TTC549 (cell line): ENCODE results near the gene DSCAML1.

Experiments
- FAIRE-seq: peaks from 2 replicates; lab custom pipeline; 2012; peaks lifted over from hg19 to GRCh38; lab: Jason Lieb, UNC

DSCAML1 gene

DNA sequence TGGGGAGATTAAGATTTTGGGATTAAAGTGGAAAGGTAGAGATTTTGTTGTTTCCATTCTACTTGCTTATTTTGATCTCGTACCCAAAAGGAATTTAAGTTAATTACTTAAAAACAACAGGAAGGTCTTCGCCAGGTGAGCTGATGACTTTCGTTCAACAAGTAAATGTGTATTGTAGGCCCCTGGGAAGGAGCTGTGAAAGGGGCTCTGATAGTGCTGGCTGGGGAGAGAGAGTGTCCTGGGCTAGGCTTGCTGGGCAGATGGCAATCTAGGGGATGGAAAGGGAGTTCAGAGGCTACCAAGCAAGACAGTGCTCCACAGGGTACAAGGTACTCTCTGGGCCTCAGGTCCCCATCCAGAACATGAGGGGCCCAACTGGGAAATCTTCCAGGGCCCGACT lies 279.9 kb downstream of the DSCAML1 start:
- no peak for FAIRE-seq

DNA sequence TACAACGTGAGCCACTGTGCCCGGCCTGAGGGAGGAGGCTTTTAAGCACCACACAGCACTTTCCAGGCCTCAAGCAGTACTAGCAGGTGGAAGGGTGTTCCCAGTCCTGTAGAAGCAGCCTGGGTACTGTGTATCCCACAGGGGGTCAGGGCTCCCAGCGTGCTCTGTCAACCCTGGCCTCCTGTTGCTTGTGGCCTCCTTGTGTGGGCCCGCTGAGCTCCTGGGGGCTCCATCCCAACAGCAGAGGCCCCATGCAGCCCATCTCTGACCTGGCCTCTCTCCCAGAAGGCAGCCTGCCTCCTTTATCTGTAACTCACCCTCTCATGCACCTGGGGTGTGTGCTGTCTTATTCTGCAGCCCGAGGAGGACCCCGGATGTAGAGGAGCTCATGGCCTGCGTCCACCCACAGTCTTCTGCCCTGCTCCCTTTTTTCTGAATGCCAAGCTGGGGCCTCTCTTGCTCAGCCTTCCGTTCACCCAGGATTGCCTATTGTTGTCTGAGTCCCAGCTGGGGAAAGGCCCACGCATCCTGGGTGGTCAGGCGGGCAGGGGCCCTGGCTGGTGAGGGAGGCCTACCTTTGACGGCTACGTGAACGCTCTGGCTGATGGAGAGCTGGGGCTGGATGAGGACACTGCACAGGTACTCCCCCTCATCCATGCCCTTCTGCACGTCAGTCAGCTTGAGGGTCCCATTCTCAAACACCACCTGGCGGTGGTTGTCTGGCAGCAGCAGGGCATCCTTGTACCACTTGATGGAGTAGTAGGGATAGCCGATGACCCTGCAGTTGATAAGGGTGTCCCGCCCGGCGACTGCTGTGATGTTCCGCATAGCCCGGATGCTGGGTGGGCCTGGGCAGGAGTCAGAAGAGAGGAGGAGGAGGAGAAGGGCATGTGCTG lies 280.9 kb downstream of the DSCAML1 start:
- no peak for FAIRE-seq

DNA sequence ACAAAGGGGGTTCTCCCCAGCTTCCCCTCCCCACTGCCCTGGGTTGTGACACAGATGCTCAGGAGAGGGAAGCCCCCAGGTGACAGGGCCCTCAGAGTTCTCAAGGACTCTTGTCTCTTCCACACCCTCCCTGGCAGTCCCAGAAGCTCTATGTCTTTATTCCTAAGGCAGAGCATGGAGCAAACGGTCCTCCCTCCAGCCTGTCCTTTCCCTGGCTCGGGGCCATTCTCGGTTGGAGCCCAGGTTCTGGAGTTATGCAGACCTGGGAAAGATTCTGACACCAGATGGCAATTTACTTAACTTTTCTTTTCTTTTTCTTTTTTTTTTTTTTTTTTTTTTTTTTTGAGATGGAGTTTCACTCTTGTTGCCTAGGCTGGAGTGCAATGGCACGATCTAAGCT lies 282.8 kb downstream of the DSCAML1 start:
- no peak for FAIRE-seq

DNA sequence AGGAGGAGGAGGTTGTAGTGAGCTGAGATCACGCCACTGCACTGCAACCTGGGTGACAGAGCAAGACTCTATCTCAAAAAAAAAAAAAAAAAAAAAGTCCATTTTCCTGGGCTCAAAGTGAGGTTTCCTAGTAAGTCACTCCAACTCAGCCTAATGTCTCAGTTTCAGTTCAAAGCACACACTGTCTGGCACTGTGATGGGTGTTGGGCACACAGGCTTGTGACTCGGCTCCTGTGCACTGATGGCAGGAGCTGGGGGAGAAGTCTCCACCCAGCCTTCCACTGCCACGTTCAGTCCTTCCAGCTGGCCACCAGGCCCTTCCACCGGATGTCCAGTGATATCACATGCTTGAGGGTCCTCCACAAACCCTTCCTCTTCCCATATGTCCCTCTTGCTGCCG lies 283.4 kb downstream of the DSCAML1 start:
- FAIRE-seq = no peak

DNA sequence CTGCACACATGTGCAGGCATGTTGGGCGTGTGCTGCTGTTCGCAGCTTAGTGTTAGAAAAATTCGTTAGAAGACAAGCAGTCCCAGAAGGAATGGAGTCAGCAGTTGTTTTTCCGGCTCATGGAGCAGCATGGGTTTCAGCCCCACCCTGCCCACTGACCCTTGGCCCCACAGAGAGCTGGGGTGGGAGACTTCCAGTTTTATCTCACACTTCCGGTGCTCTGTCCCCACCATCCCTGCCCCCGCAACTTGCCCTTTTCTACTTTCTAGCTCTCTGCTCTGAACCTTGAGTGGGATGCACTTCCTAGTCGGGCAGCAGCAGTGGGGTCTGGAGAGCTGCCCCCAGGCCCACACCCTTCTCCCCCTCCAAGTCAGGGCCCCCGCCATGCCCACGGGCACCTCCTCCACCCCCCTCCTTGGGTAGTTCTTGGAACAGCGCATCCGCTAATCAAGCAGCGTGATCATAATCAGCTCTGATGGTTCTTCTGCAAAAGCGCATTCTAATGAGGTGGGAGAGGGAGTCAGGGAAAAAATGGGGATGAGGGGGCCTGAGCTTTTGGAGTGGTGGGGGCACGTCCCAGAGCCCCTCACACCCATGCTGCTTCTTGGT lies 285.0 kb downstream of the DSCAML1 start:
- no peak for FAIRE-seq

DNA sequence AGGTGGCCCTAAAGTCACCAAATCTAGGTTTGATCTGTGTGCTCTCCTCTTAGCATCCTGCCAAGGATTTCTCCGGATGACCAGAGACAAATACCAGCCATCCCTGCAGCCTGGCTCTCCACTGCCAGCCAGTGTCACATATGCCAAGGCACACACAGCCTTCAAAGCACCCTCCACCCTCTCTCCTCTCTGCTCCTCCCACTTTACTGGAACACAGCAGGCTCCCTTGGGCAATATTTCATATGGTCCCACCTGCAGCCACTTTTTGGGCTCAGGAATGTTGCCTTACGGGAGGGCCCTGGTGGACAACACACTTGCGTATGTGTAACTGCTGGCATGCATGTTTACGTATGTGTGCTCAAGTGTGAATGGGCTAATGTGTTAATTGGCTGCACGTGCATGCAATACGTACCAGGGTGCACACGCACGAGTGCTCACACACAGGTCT lies 285.5 kb downstream of the DSCAML1 start:
- no peak for FAIRE-seq

DNA sequence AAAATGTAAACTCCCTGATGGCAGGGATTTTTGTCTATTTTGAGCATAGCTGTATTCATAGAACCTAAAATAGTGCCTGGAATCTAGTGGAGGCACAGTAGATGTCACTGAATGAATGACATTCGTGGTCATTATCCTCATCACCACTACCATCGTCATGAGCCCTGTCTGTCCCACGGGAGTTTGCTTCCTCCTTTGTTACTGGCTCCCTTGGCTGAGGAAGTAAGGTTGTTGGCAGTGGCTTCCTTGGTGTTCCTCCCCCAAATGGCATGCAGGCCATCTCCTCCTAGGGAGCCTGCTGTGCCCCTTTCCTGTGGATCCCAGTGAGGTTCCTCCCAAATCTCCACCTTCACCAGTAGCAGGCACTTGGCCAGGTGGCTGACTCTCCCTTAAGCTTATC lies 286.4 kb downstream of the DSCAML1 start:
- FAIRE-seq = no peak

DNA sequence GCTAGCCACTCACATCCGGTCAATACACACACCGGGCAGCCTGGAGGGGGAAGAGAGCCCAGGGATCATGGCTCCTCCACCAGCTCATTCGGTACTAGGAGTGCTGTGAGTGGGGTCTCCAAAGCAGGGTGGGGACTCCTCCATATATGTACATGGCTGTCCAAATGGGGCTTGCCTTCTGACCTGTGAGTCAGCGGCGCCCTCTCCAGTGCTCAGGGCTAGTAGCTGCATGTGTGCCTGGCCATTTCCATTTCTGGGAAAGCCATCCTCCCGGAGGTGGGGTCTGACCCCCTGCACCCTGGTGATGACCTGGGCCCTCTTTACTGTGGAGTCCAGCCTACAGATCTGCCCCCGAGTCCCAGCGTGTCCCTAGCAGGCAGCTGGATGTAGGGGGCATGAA lies 287.5 kb downstream of the DSCAML1 start:
- FAIRE-seq = no peak

DNA sequence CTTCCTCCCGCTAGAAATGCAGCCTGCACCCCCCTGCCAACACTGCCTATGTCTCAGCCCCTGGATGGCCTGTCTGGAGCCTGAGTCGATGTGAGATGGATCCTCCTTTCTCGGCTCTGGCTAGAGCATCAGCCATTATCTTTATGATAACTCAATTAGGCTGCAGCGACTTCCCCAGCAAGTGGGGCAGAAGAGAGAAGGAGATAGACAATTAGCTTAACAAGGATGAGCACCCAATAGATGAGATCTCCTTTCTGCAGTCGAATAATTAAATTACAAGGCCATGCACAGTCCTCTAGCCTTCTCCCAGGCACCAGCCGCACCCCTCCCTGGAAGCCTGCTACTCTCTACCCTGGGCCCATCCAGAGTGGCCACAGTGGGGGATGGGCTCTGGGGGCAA lies 290.0 kb downstream of the DSCAML1 start:
- FAIRE-seq = no peak

DNA sequence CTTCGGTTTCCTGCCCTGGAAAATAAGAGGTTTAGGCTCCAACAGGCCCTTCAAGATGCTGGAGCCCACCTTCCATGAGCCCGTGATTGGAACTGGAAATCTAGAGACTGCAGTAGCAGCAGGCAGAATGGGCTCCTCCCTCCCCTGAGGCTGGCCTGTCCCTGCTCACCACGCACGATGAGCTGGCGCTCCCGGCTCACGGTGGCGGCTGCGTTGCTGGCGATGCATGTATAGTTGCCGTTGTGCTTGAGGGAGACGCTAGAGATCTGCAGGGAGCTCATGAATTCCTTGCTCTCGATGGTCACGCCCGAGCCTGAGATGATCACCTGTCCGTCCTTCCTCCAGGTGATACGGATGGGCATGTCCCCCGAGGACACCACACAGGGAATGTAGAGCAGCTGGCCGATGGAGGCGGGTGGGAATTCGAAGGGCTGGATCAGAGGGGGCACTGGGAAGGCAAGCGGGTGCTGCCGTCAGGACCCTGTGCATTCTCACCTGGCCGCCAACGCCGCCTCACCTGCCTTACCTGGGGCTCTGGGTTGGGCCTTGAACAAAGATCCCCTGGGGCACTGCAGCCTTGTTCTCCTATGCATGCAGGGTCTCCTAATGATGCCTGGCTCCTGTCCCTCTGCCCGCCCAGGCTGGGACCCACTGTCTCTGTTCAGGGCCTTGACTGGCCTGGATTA lies 291.6 kb downstream of the DSCAML1 start:
- no peak for FAIRE-seq

DNA sequence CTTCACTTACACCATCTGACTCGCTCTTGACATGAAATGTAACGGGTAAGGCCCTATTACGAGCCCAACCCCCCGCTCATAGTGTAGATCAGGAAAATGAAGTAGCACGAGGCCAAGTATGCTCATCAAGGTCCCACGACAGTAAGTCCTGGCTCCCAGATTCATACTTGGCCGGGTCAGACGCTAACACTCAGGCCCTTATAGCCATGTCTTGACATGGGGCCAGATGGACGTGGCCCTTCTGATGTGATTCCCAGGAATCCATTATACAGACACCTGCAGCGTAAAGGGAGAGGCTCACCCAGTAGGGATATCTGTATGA lies 294.3 kb downstream of the DSCAML1 start:
- FAIRE-seq = no peak

DNA sequence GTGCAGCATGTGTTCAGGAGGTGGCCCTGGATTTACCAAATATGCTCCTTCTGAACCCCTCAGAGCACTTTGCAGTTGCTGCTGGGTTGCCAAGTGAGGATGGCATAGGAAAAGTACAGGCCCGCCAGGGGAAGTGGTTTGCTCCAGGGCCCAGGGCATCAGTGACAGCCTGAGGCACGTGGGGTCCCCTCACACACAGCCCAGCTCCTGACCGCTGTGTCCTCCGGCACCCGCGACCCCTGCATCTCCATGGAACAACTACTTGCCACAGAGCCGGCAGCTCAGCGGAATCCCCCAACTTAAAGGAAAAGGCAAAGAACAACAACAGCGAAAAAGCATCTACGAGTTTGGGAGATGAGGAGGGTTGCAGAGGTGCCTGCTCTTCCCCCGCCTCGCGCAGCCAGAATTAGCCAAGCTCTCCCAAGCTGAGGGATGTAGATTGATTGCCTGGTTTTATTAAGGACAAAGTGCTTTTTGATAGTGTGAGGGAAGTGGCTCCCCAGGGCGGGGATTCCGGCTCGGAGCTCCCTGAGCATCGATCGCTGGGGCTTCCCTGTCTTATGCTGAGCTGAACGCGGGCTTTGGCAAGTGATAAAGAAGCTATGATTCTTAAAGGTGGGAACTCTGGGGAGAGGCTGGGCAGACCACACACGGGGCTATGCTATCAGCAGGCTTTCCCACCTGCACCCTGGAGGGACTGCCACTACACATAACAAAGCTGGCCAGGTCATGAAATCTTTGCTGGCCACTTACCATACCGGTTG lies 294.8 kb downstream of the DSCAML1 start:
- no peak for FAIRE-seq

DNA sequence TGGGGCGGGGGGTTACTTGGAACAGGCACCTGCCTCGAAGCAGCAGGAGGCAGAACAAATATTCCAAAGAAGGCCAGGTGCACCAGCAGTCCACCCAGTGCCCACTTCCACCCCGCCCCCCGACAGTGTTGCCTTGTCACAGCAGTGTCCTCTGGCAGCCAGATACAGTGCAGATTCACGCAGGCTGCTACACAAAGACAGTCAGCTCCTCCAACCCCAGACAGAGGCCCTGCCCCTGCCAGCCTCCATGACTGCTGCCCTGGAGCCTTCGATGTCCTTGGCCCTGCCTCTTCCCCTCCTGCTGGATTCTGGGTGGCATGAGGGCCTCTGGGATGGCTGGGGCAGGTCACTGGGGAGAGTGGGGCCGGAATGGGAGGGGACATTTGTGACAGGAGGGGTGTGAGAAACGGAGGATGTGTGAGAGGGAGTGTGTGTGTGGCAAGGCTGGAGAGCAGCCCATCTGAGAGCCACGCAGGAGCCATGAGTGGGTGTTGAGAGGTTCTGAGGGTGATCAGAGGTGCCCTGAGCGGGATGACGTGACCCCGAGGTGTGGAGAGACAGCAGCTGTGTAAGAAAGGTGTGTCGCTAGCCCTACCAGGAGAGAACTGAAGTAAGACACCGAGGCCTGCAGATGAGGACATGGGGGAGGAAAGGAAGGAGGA lies 295.6 kb downstream of the DSCAML1 start:
- FAIRE-seq = no peak

DNA sequence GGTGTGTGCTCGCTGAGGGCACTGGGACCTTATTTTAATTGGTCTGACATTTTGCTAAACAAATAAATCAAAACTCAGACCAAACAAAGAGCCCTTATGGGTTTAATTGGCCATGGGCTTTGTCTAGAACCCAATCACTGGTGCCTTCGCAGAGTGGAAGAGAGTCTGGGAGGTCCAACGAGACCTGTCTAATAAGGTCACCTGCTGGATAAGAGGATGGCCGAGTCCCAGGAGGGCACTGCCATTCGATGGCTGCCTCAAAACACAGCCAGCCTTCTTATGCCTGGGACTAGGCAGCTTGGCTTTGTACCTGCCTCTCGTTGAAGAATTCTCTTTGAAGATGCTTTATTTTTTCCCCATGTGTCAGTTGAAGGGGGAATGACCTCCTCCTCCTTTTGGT lies 298.2 kb downstream of the DSCAML1 start:
- FAIRE-seq = no peak

DNA sequence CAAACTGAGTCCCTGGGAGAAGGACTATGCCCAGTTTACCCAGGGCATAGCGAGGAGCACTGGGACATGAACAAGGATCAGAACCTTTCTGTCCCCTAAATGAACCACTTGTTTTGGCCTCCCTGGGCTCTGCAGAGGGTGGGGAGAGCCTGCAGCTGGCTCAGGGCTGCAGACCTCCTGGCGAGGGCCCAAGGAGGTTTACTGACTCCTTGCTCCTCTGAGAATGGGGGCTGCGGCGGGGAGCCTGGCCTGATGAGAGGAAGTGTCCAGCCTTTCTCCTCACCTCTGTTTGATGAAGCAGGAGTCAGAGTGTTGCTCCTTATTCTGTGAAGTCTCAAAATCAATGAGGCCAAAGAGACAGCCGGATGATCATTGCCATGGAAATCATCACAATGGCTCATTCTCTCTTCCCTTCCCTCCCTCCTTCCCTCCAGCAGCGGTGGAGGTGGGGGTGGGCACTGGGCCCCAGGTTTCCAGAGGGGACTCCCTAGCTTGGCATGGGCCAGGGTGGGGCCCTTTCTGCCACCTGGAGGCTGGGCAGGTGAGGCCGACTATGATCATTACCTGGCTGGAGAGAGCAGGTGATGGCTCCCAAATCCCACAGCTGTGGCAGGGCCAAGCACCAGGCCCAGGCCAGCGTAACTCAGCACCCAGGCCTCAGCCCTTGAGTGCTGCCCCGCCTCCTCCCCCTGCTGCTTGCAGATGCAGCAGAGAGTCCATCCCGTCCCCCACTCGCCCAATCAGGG lies 299.6 kb downstream of the DSCAML1 start:
- no peak for FAIRE-seq

DNA sequence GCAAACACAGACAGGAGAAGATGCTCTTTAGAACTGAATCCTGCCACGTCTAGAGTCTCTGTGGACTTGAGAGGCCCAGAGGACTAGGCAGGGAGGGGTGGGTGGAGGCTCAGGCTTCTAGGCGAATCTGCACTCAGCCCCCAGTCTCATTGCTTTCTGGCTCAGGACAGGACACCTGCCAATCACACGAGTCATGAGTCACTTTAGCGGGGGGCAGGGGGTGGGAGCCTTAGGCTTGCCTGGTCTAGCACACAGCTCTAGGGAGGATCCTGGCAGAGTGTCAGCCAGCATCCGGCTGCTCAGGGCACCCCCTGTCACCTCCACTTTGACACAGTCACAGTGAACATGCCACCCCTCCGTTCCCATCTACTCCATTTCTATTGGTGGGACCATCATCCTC lies 301.7 kb downstream of the DSCAML1 start:
- FAIRE-seq = no peak

DNA sequence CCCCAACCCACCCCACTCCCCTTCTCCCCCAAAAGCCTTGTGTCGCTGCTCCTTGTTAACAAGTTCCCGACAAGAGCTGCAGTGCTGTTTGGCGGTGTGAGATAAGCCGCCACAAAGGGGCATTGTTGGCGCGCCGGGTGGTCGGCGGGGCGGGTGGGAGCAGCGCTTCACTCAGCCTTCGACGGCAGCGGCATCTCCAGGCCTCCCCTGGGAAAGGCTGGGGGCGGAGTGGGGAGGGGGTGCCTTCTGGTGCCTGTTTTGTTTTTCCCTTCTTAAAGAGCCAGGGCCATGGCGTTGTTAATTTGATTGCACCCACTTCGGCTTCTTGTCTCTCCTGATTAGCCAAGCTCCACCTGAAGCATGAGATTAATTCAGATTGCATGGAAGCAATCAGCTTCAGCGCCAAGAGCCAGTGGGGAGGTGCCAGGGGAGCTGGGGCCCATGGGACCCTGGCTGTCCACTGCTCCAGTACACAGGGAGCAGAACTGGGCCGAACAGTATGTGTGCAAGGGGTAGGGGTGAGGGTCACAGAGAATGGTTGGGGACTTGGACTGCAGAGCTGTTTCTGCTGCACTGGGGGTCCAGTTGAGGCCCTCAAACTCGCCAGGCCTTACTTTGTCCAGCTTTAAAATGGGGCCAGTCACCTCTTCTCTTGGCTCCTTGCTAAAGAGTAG lies 304.3 kb downstream of the DSCAML1 start:
- FAIRE-seq = no peak

DNA sequence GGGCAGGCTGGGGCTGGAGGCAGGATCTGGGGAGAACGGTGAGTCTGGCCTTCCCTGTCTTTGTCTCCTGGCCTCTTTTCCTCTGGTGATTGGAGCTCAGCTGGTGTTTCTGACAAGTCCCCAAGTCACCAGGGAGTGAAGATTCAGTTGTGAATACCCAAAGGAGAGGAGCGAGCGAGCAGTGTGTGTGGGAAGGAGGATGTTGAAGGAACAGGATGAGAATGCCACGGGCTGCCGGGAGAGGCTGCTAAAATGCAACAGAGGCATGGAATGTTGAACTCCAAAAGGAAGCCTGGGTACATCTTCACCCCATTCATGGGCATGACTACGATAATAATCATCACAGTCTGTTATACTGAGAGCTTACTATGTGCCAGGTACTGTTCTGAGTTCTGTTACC lies 306.1 kb downstream of the DSCAML1 start:
- FAIRE-seq = no peak

DNA sequence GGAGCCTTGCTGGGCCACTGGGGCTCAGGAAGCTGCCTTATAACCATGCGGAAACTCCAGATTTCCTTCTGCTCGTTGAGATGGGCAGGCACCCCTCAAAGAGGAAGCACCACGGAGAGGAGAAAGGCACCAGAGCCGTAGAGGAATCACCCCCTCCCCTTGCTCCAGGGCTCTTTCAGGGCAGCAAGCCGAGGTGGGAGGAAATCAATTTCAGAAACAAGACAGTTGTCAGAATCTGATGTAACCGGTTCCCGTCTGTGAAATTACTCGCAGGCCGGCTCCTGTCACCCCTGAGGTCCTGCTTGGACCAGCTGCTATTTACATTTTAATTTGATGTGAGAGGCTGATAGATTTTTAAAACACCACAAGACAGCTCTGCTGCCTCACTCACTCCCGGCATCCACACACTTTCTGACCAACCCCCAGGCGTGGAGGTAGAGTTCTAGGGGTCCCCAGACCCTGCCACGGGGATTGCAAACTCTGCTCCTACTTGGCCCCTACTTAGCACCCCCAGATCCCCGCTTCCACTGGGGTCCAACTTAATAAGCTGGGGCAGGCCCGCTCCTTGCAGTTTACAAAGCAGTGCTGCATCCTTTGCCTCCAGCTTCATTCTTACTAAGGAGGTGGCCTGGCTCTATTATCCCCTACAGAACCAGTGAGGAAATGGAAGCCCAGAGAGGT lies 306.9 kb downstream of the DSCAML1 start:
- FAIRE-seq = no peak
